Measurements from ENCODE around the gene ORM2. TPM values are rescaled to one million over a fixed set of nuclear protein-coding genes. Genes with fewer than 3 reads are reported as not detected.

The ORM2 gene
- total RNA-seq, 4 donors from 2014 or later: 9.5 TPM; not detected in 3

GRCh38 chr9:114289571-114290481 is 39.8 kb upstream of the ORM2 start:
- H3K9me3 ChIP-seq: no peaks in the 10 kb centered on the region
- TF ChIP-seq POLR2AphosphoS5 (IDR thresholded peaks at IDR 0.05): no peak
- TF ChIP-seq EP300 (IDR thresholded peaks at IDR 0.05): no peak
- no peak for TF ChIP-seq POLR2A (IDR thresholded peaks at IDR 0.05)
- TF ChIP-seq CTCF (IDR thresholded peaks at IDR 0.05): no peak
- no peak overlapping the region for H3K27ac ChIP-seq
- WGBS: 76% methylated on average over 12 of the region's 13 CpGs
- H3K4me1 ChIP-seq: peaks cover 23% of the 10 kb centered on the region
- no peak overlapping the region for H3K4me3 ChIP-seq
- peaks cover 11% of the 10 kb centered on the region for H3K36me3 ChIP-seq
- peak; percentile 56 to 66 for DNase-seq (ENCODE audit: low spot score in 2 of 2)
- no peaks in the 10 kb centered on the region for H3K27me3 ChIP-seq

DNA sequence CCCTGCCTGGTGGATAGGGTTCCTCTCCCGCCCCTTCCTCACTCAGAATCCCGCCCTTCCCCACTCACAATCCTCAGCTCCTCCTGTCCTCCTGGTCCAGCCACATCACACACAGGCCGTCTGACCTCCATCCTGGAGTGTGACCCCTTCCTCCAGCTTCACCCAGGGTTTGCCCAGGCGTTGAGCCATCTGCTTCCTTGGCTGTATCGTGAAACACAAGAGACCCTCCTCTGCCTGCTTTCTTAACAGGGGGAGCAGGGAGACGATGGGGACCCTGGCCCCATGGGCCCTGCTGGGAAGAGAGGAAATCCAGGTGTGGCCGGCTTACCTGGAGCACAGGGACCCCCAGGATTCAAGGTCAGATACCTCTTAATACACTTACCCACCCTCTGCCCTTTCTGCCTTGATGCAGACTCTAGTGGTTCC is 39.1 kb upstream of the ORM2 start:
- WGBS: 67% methylated on average over 7 of the region's 7 CpGs
- DNase-seq (ENCODE audit: low spot score in 2 of 2): peak in 1 of 2 donors; percentile 65
- H3K27me3 ChIP-seq: no peaks in the 10 kb centered on the region
- no peak overlapping the region for H3K4me3 ChIP-seq
- H3K4me1 ChIP-seq: peaks cover 18% of the 10 kb centered on the region
- peaks cover 13% of the 10 kb centered on the region for H3K36me3 ChIP-seq
- no peak overlapping the region for H3K27ac ChIP-seq
- TF ChIP-seq CTCF (IDR thresholded peaks at IDR 0.05): no peak
- no peak for TF ChIP-seq POLR2A (IDR thresholded peaks at IDR 0.05)
- no peak for TF ChIP-seq POLR2AphosphoS5 (IDR thresholded peaks at IDR 0.05)
- TF ChIP-seq EP300 (IDR thresholded peaks at IDR 0.05): no peak
- H3K9me3 ChIP-seq: no peaks in the 10 kb centered on the region

GRCh38 chr9:114291064-114291474 is 38.6 kb upstream of the ORM2 start:
- DNase-seq (ENCODE audit: low spot score in 2 of 2): peak; percentile 84 to 89
- H3K36me3 ChIP-seq: peaks cover 13% of the 10 kb centered on the region
- H3K9me3 ChIP-seq: no peaks in the 10 kb centered on the region
- no peak overlapping the region for H3K27ac ChIP-seq
- WGBS: 20% methylated on average over 11 of the region's 12 CpGs
- peaks cover 15% of the 10 kb centered on the region for H3K4me1 ChIP-seq
- H3K27me3 ChIP-seq: no peaks in the 10 kb centered on the region
- TF ChIP-seq POLR2A (IDR thresholded peaks at IDR 0.05) (no peak), POLR2AphosphoS5 (IDR thresholded peaks at IDR 0.05) (no peak), CTCF (IDR thresholded peaks at IDR 0.05) (peak; percentile 80 to 93), EP300 (IDR thresholded peaks at IDR 0.05) (no peak)
- H3K4me3 ChIP-seq: no peak overlapping the region

GRCh38 chr9:114291886-114292590 is 37.6 kb upstream of the ORM2 start:
- Histone ChIP-seq H3K9me3 (no peaks in the 10 kb centered on the region), H3K4me3 (no peak overlapping the region), H3K27ac (no peak overlapping the region), H3K36me3 (peaks cover 17% of the 10 kb centered on the region), H3K27me3 (no peaks in the 10 kb centered on the region), H3K4me1 (peaks cover 15% of the 10 kb centered on the region)
- WGBS: 84% methylated on average over 9 of the region's 11 CpGs
- TF ChIP-seq POLR2AphosphoS5 (IDR thresholded peaks at IDR 0.05) (no peak), POLR2A (IDR thresholded peaks at IDR 0.05) (no peak), CTCF (IDR thresholded peaks at IDR 0.05) (no peak), EP300 (IDR thresholded peaks at IDR 0.05) (no peak)
- DNase-seq (ENCODE audit: low spot score in 2 of 2): peak; percentile 20 to 47

GRCh38 chr9:114294664-114295063 is 35.0 kb upstream of the ORM2 start:
- no peak overlapping the region for H3K27ac ChIP-seq
- H3K36me3 ChIP-seq: peaks cover 21% of the 10 kb centered on the region
- no peaks in the 10 kb centered on the region for H3K4me1 ChIP-seq
- no peaks in the 10 kb centered on the region for H3K27me3 ChIP-seq
- TF ChIP-seq EP300 (IDR thresholded peaks at IDR 0.05) (no peak), POLR2A (IDR thresholded peaks at IDR 0.05) (no peak), CTCF (IDR thresholded peaks at IDR 0.05) (no peak), POLR2AphosphoS5 (IDR thresholded peaks at IDR 0.05) (no peak)
- no peaks in the 10 kb centered on the region for H3K9me3 ChIP-seq
- no peak for DNase-seq (ENCODE audit: low spot score in 2 of 2)
- no peak overlapping the region for H3K4me3 ChIP-seq

All from suprapubic skin (tissue), 4 donors.